Endothelial cell of umbilical vein (primary cell): ENCODE data around the gene AJAP1. TPM values are rescaled to one million over a fixed set of nuclear protein-coding genes. Genes with fewer than 3 reads are reported as not detected.

Experiments
- BruUV-seq: library from RNA; stranded (reverse); fragments of 400-500 nt; replicated peaks from 2 replicates; lab custom pipeline; 2021; lab: Mats Ljungman, UMichigan
- CTCF ChIA-PET: fragments of 300-600, 350-600 bp; sonication (Branson Sonifier 250); formaldehyde crosslinking; loops from one replicate; lab custom pipeline; 2021; ENCODE audit warnings: antibody characterized with exemption, inconsistent platforms; lab: Charles Lee
- POLR2A ChIA-PET: fragments of 300-600, 350-600 bp; sonication (Branson Sonifier 250); formaldehyde crosslinking; loops from one replicate; lab custom pipeline; 2021; ENCODE audit warnings: antibody characterized with exemption, inconsistent platforms; lab: Charles Lee
- DNase-seq: peaks from one replicate; pipeline ENCODE4 v3.0.0-alpha.2; 2011; ENCODE audit warnings: low read depth, low spot score
- FAIRE-seq: peaks from 2 replicates; lab custom pipeline; 2011; peaks lifted over from hg19 to GRCh38; lab: Jason Lieb, UNC
- H2AFZ ChIP-seq: 2 replicates; pipeline ENCODE4 v1.6.0; 2012; ENCODE audit warnings: low read depth, low read length, control low read depth, inconsistent platforms
- H3K27ac ChIP-seq: 2 replicates; pipeline ENCODE4 v1.5.1; 2011; ENCODE audit warnings: low read depth, mild to moderate bottlenecking, control low read depth, low read length, moderate library complexity; ENCODE audit not compliant: insufficient read depth
- H3K27me3 ChIP-seq, 2 experiments: 2 replicates each; pipeline versions ENCODE4 v1.6.0 to v1.6.1; 2011; ENCODE audit warnings: low read length in 2 of 2, mixed read lengths in 1 of 2; ENCODE audit not compliant: control insufficient read depth in 2 of 2, insufficient read depth in 2 of 2
- H3K36me3 ChIP-seq, 2 experiments: 2 replicates in 1 of 2; 3 replicates in 1 of 2; pipeline ENCODE4 v1.5.1; 2011; ENCODE audit warnings: low read length in 2 of 2, mild to moderate bottlenecking in 1 of 2, moderate library complexity in 1 of 2; ENCODE audit not compliant: control insufficient read depth in 2 of 2, insufficient read depth in 2 of 2; ENCODE audit errors: extremely low read depth in 1 of 2
- H3K4me1 ChIP-seq: 3 replicates; pipeline ENCODE4 v1.5.1; 2011; ENCODE audit warnings: mild to moderate bottlenecking, low read length; ENCODE audit not compliant: control insufficient read depth, insufficient read depth; ENCODE audit errors: extremely low read depth
- H3K4me2 ChIP-seq: 2 replicates; pipeline ENCODE4 v1.6.1; 2011; ENCODE audit warnings: low read length, control low read depth, mixed read lengths; ENCODE audit not compliant: insufficient read depth
- H3K4me3 ChIP-seq, 3 experiments: fragments of 200-600 bp in 1 of 3; sonication (generic), shearing (Covaris generic) in 1 of 3; replicated peaks in 1 of 3; 2 replicates each; pipeline ENCODE4 v1.5.1; 2011 to 2016; ENCODE audit warnings: control low read depth in 3 of 3, low read length in 3 of 3, mild to moderate bottlenecking in 2 of 3, inconsistent platforms in 1 of 3, low read depth in 1 of 3, moderate library complexity in 1 of 3; ENCODE audit not compliant: insufficient read depth in 1 of 3
- H3K79me2 ChIP-seq: 2 replicates; pipeline ENCODE4 v1.6.0; 2012; ENCODE audit warnings: low read length, inconsistent platforms; ENCODE audit not compliant: control insufficient read depth, insufficient read depth
- H3K9ac ChIP-seq: replicated peaks from 2 replicates; pipeline ENCODE3; 2011; ENCODE audit warnings: low read length, control low read depth; ENCODE audit not compliant: insufficient read depth; ENCODE audit errors: extremely low read depth
- H3K9me1 ChIP-seq: replicated peaks from 3 replicates; pipeline ENCODE4 v1.6.0; 2011; ENCODE audit warnings: mild to moderate bottlenecking, low read length; ENCODE audit not compliant: control insufficient read depth, insufficient read depth; ENCODE audit errors: extremely low read depth
- H3K9me3 ChIP-seq: replicated peaks from 2 replicates; pipeline ENCODE4 v1.5.1; 2012; ENCODE audit warnings: low read length, inconsistent platforms; ENCODE audit not compliant: control insufficient read depth, insufficient read depth
- H4K20me1 ChIP-seq: replicated peaks from 2 replicates; pipeline ENCODE3; 2011; ENCODE audit warnings: mild to moderate bottlenecking, low read length; ENCODE audit not compliant: control insufficient read depth, insufficient read depth; ENCODE audit errors: extremely low read depth
- EZH2 ChIP-seq: IDR thresholded peaks from 2 replicates; pipeline ENCODE4 v1.6.1; 2012; ENCODE audit warnings: borderline replicate concordance, low read depth, mild to moderate bottlenecking, moderate library complexity, low read length, inconsistent platforms; ENCODE audit not compliant: severe bottlenecking
- FOS ChIP-seq: IDR thresholded peaks from 2 replicates; pipeline ENCODE4 v1.6.1; 2011; ENCODE audit warnings: mild to moderate bottlenecking, low read length, moderate library complexity, borderline replicate concordance; ENCODE audit not compliant: insufficient read depth
- GATA2 ChIP-seq: IDR thresholded peaks from 2 replicates; pipeline ENCODE4 v1.7.0; 2011; ENCODE audit warnings: low read depth, mild to moderate bottlenecking, moderate library complexity, mixed read lengths, low read length; ENCODE audit not compliant: insufficient read length, insufficient read depth
- JUN ChIP-seq: IDR thresholded peaks from 2 replicates; pipeline ENCODE4 v1.6.1; 2011; ENCODE audit warnings: borderline replicate concordance, low read depth; ENCODE audit not compliant: insufficient read length, insufficient read depth
- MYC ChIP-seq: IDR thresholded peaks from one replicate; pipeline ENCODE4 v1.6.1; 2011; ENCODE audit warnings: mild to moderate bottlenecking, low read depth, low read length
- POLR2A ChIP-seq: IDR thresholded peaks from 2 replicates; pipeline ENCODE4 v1.6.1; 2012; ENCODE audit warnings: low read depth, mild to moderate bottlenecking, control low read depth, low read length
- POLR2AphosphoS5 ChIP-seq: IDR thresholded peaks from 2 replicates; pipeline ENCODE4 v1.6.1; 2012; ENCODE audit warnings: low read depth, mild to moderate bottlenecking, control low read depth, low read length, moderate library complexity; ENCODE audit not compliant: insufficient read depth
- dilution Hi-C: fragments of 300-500 bp; cut with MboI; formaldehyde crosslinking; loops from one replicate; pipeline ENCODE4 v1.15.0; 2019; ENCODE audit warnings: low sequenced_read_pairs; ENCODE audit not compliant: extremely low pct_ligation_motif_present
- intact Hi-C: fragments of 100-400 bp; cut with micrococcal nuclease; formaldehyde crosslinking; loops from one replicate; pipeline ENCODE4 v1.10.0; 2022
- polyA plus RNA-seq, 4 experiments: library from polyadenylated mRNA; depleted of rRNA in 3 of 4; stranded (reverse) in 3 of 4; unstranded in 1 of 4; fragments of >200 nt; gene quantifications; 2 replicates each; pipeline versions ENCODE4 v1.2.1 to v1.2.3, GENCODE V29; 2011 to 2012; ENCODE audit warnings: missing spikeins in 1 of 4
- total RNA-seq: library from RNA; stranded (reverse); gene quantifications from 2 replicates; pipeline ENCODE4 v1.2.3, GENCODE V29; 2021
- TF ChIP-seq, protein P1 (sequence below): IDR thresholded peaks from 2 replicates; pipeline ENCODE4 v1.6.1; 2011; ENCODE audit not compliant: insufficient read depth, insufficient read length
- TF ChIP-seq, protein P2 (sequence below), 2 donors: IDR thresholded peaks; 1 replicate in 1 of 2; 2 replicates in 1 of 2; pipeline ENCODE4 v1.5.1; 2011; ENCODE audit warnings: low read length in 2 of 2, mild to moderate bottlenecking in 2 of 2, moderate library complexity in 2 of 2, control low read depth in 1 of 2, inconsistent platforms in 1 of 2, low read depth in 1 of 2; ENCODE audit not compliant: insufficient read depth in 1 of 2; ENCODE audit errors: extremely low read depth in 1 of 2

Gene AJAP1
- total and polyA plus RNA-seq, 2 donors (not counting 3 experiments of a cell fraction or from before 2014, with no cell fraction given), result not detected

DNA sequence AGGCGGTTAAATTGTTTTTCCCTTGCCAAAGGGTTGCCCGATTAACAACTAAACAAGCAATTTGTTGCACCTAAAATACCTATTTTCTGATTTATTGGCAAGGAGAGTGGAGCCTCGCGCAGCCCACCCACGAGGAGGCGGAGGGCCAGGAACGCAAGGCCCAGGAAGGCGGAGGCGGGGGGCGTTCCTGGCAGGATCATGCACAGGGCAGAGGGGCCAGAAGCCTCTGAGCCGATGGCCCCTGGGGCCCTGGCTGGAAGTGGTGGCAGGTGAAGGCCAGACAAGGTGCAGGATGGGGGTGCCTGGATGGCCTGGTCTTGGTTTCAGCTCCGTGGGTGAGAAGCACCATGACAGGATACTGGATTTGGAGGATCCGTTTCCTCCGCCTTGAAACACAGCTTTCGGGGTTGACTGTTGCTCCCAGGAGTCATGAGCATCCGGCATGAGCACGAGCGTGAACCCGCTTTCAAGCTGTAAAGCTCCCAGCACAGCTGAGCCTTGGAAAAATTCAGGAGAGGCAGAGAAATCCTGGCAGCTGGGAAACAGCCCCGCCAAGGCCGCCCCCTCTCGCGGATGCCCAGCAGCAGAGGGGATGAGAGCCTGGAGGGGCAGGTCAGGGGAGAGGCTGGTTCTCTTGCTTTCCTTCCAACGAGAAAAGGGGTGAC, 35.0 kb downstream of the AJAP1 start:
- Histone ChIP-seq H3K36me3 (no peaks in the 10 kb centered on the region), H4K20me1 (no peaks in the 10 kb centered on the region), H3K4me3 (no peak overlapping the region), H3K9me1 (no peaks in the 10 kb centered on the region), H2AFZ (no peak overlapping the region), H3K27ac (no peak overlapping the region), H3K4me2 (no peak overlapping the region), H3K27me3 (no peaks in the 10 kb centered on the region), H3K9me3 (peaks cover 3% of the 10 kb centered on the region), H3K79me2 (no peaks in the 10 kb centered on the region), H3K9ac (no peak overlapping the region), H3K4me1 (no peaks in the 10 kb centered on the region)
- FAIRE-seq (no peak), DNase-seq (no peak)
- BruUV-seq, result no TSS peak
- ChIA-PET POLR2A (no interaction called here), CTCF (no interaction called here)
- dilution Hi-C loops, result no loop called here
- TF ChIP-seq MYC (no peak), FOS (no peak), POLR2AphosphoS5 (no peak), POLR2A (no peak)
- intact Hi-C loops, result no loop called here

DNA sequence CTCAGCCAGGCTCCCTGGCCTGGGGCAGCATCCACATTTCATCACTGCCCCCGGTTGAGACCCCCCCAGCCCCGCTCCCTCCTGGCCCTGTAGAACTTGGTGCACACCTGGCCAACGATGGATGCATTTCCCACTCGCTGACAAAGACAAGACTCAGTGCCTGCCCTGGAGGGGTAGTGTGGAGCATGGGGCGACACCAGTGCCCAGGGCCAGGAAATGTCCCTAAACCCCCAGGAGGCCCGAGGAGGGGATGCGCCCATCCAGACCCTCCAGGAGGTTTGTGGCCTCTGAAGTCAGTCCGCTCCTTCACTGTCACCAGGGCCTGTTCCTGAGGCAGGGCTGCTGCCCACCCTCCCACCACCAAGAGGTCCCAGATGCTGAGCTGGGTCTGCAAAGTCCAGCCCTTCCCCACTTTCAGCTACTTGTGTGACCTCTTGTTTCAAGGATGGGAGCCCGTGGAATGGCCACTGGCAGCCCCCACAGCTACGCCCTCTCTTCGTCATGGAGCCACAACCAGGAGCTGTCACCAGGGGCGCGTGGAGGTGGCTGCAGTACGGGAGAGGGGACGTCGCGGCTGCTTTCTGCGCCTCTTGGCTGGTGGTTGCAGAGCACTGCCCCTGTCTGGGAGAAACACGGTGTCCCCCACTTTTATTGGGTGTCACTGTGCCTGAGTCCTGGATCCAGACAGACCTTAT, 35.7 kb downstream of the AJAP1 start:
- ChIA-PET CTCF (no interaction called here), POLR2A (no interaction called here)
- Histone ChIP-seq H3K9me3 (peaks cover 3% of the 10 kb centered on the region), H3K9ac (no peak overlapping the region), H3K4me2 (no peak overlapping the region), H3K36me3 (no peaks in the 10 kb centered on the region), H3K4me3 (no peak overlapping the region), H3K79me2 (no peaks in the 10 kb centered on the region), H4K20me1 (no peaks in the 10 kb centered on the region), H3K9me1 (no peaks in the 10 kb centered on the region), H3K4me1 (no peaks in the 10 kb centered on the region), H2AFZ (no peak overlapping the region), H3K27ac (no peak overlapping the region), H3K27me3 (no peaks in the 10 kb centered on the region)
- BruUV-seq, result no TSS peak
- intact Hi-C loops (no loop called here), dilution Hi-C loops (no loop called here)
- no peak for DNase-seq
- TF ChIP-seq, protein P1, sequence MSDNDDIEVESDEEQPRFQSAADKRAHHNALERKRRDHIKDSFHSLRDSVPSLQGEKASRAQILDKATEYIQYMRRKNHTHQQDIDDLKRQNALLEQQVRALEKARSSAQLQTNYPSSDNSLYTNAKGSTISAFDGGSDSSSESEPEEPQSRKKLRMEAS, result no peak
- TF ChIP-seq EZH2 (no peak), JUN (no peak), MYC (no peak), FOS (no peak), GATA2 (no peak), POLR2AphosphoS5 (no peak), POLR2A (no peak)
- TF ChIP-seq, protein P2, sequence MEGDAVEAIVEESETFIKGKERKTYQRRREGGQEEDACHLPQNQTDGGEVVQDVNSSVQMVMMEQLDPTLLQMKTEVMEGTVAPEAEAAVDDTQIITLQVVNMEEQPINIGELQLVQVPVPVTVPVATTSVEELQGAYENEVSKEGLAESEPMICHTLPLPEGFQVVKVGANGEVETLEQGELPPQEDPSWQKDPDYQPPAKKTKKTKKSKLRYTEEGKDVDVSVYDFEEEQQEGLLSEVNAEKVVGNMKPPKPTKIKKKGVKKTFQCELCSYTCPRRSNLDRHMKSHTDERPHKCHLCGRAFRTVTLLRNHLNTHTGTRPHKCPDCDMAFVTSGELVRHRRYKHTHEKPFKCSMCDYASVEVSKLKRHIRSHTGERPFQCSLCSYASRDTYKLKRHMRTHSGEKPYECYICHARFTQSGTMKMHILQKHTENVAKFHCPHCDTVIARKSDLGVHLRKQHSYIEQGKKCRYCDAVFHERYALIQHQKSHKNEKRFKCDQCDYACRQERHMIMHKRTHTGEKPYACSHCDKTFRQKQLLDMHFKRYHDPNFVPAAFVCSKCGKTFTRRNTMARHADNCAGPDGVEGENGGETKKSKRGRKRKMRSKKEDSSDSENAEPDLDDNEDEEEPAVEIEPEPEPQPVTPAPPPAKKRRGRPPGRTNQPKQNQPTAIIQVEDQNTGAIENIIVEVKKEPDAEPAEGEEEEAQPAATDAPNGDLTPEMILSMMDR (IDR thresholded peaks at IDR 0.05; ENCODE audit: extremely low read depth in 1 of 2, insufficient read depth in 1 of 2, low read depth in 1 of 2, low read length in 2 of 2), result no peak
- no peak for FAIRE-seq
